Measurements from ENCODE around the gene KAT7.

- TF ChIP-seq EZH2 (IDR thresholded peaks at IDR 0.05) (no peak), POLR2AphosphoS5 (IDR thresholded peaks at IDR 0.05; ENCODE audit: borderline replicate concordance, low read depth, low read length) (no peak), FOXP2 (optimal IDR thresholded peaks at IDR 0.05; ENCODE audit: control extremely low read depth, extremely low read length, insufficient read depth) (no peak)
Measured at GRCh38 chr17:49834118-49834743, 45.8 kb downstream of the KAT7 start.
